ENCODE data around the gene OTX1.
"Not testable (repeated sequence)": the region's sequence is repeated elsewhere in the genome, so short reads cannot be mapped to it uniquely, and the experiment has no call there.

GRCh38 chr2:63019686-63020085 lies 30.9 kb upstream of the OTX1 start:
- TF ChIP-seq CTCF (conservative IDR thresholded peaks at IDR 0.05 in 1 of 2, IDR thresholded peaks at IDR 0.05 in 1 of 2; ENCODE audit: low read depth in 1 of 2, low read length in 2 of 2); EZH2 (IDR thresholded peaks at IDR 0.05; ENCODE audit: low read length, missing control alignments): not testable (repeated sequence)

Measured in fibroblast of lung (primary cell).